HepG2 (cell line): ENCODE data around the gene FLYWCH1. TPM values are rescaled to one million over a fixed set of nuclear protein-coding genes. Genes with fewer than 3 reads are reported as not detected.
A peak's percentile ranks its signal among the peaks of the same experiment; 100 is the strongest.

ENCODE experiments used
- EHMT2 ChIP-seq: fragments of 200-600 bp; sonication (generic); IDR thresholded peaks from 2 replicates; pipeline ENCODE4 v1.7.0; 2017; ENCODE audit warnings: antibody characterized with exemption, low read depth, low read length, borderline replicate concordance
- ELF4 ChIP-seq: sonication (generic); formaldehyde crosslinking; IDR thresholded peaks from 2 replicates; pipeline ENCODE4 v1.5.0; 2020; ENCODE audit warnings: missing genetic modification reagents, mild to moderate bottlenecking, moderate library complexity, borderline replicate concordance
- GFI1 ChIP-seq: sonication (generic); formaldehyde crosslinking; IDR thresholded peaks from 2 replicates; pipeline ENCODE4 v1.5.0; 2020; ENCODE audit warnings: missing genetic modification reagents, mild to moderate bottlenecking, borderline replicate concordance
- HINFP ChIP-seq: sonication (generic); formaldehyde crosslinking; IDR thresholded peaks from 2 replicates; pipeline ENCODE4 v1.4.0; 2020; ENCODE audit warnings: low read depth, mild to moderate bottlenecking, missing genetic modification reagents
- NCOA1 ChIP-seq: sonication (generic); formaldehyde crosslinking; IDR thresholded peaks from 2 replicates; pipeline ENCODE4 v1.9.0; 2021; ENCODE audit warnings: missing genetic modification reagents
- NFYB ChIP-seq: sonication (generic); formaldehyde crosslinking; IDR thresholded peaks from 2 replicates; pipeline ENCODE4 v1.4.0; 2020; ENCODE audit warnings: missing genetic modification reagents
- NR0B2 ChIP-seq: sonication (generic); formaldehyde crosslinking; IDR thresholded peaks from 2 replicates; pipeline ENCODE4 v1.4.0; 2020; ENCODE audit warnings: mild to moderate bottlenecking, missing genetic modification reagents
- PRMT3 ChIP-seq: sonication (generic); formaldehyde crosslinking; IDR thresholded peaks from 2 replicates; pipeline ENCODE4 v1.8.1; 2022; ENCODE audit warnings: low read depth, mild to moderate bottlenecking, moderate library complexity, missing genetic modification reagents, borderline replicate concordance
- ZNF282 ChIP-seq: fragments of 450-650 bp; IDR thresholded peaks from 2 replicates; pipeline ENCODE4 v1.6.1; 2018; ENCODE audit not compliant: partially characterized antibody
- ZNF407 ChIP-seq: sonication (generic); formaldehyde crosslinking; IDR thresholded peaks from one replicate; pipeline ENCODE4 v1.5.1; 2020; ENCODE audit warnings: mild to moderate bottlenecking, missing genetic modification reagents; ENCODE audit errors: not compliant biosample characterization
- ZNF564 ChIP-seq: sonication (generic); formaldehyde crosslinking; IDR thresholded peaks from 2 replicates; pipeline ENCODE4 v1.8.1; 2023; ENCODE audit warnings: mild to moderate bottlenecking, missing genetic modification reagents
- ZNF652 ChIP-seq: IDR thresholded peaks from 2 replicates; pipeline ENCODE4 v1.6.1; 2016; ENCODE audit warnings: low read depth, borderline replicate concordance
- ZNF737 ChIP-seq: sonication (generic); formaldehyde crosslinking; IDR thresholded peaks from 2 replicates; pipeline ENCODE4 v1.5.0; 2020; ENCODE audit warnings: missing genetic modification reagents, mild to moderate bottlenecking, borderline replicate concordance
- ZNF746 ChIP-seq: sonication (generic); formaldehyde crosslinking; IDR thresholded peaks from 2 replicates; pipeline ENCODE4 v1.8.0; 2022; ENCODE audit warnings: mild to moderate bottlenecking, missing genetic modification reagents
- ZNF850 ChIP-seq: sonication (generic); formaldehyde crosslinking; conservative IDR thresholded peaks from 2 replicates; pipeline ENCODE4 v1.9.0; 2021; ENCODE audit warnings: mild to moderate bottlenecking, missing genetic modification reagents
- polyA plus RNA-seq, 8 experiments: library from polyadenylated mRNA; depleted of rRNA in 3 of 8; stranded (reverse) in 7 of 8; unstranded in 1 of 8; fragments of >200 nt; fragmentation: Illumina TruSeq in 4 of 8; extraction: Trizol in 4 of 8; gene quantifications; 2 replicates each; pipeline versions ENCODE4 v1.2.1 to v1.2.3, GENCODE V29; 2011 to 2016; ENCODE audit warnings: low read depth in 4 of 8, missing spikeins in 1 of 8, mixed read lengths in 1 of 8; ENCODE audit not compliant: insufficient read depth in 1 of 8
- total RNA-seq, 5 experiments: library from RNA; depleted of rRNA; stranded (reverse); fragments of >200 nt; fragmentation: Illumina TruSeq; extraction: Trizol; gene quantifications; 2 replicates each; pipeline ENCODE4 v1.2.3, GENCODE V29; 2016; ENCODE audit warnings: low read depth in 1 of 5
- TF ChIP-seq, protein P1 (sequence below), 2 experiments: sonication (generic) in 1 of 2; formaldehyde crosslinking in 1 of 2; IDR thresholded peaks; 2 replicates each; pipeline versions ENCODE4 v1.5.1 to v1.6.1; 2011 to 2020; ENCODE audit warnings: borderline replicate concordance in 1 of 2, low read depth in 1 of 2, low read length in 1 of 2, mild to moderate bottlenecking in 1 of 2, missing genetic modification reagents in 1 of 2, moderate library complexity in 1 of 2

FLYWCH1 gene
- total and polyA plus RNA-seq, 2 of the 13 experiments (the other 11 are each of a cell fraction or from before 2014, with no cell fraction given), result 7.3 to 12.4 TPM

GRCh38 chr16:2911638-2912329, at the start of gene FLYWCH1 (continued):
- no peak for TF ChIP-seq ZNF746 (CRISPR knock-in tag)
- TF ChIP-seq EHMT2, result no peak
- TF ChIP-seq ZNF850 (CRISPR knock-in tag), result no peak
- no peak for TF ChIP-seq ZNF407 (CRISPR knock-in tag)
- no peak for TF ChIP-seq NR0B2 (CRISPR knock-in tag)
- TF ChIP-seq NCOA1 (CRISPR knock-in tag), result no peak
- TF ChIP-seq NFYB (CRISPR knock-in tag), result peak; percentile 78
- no peak for TF ChIP-seq ELF4 (CRISPR knock-in tag)
- no peak for TF ChIP-seq GFI1 (CRISPR knock-in tag)
- no peak for TF ChIP-seq ZNF737 (CRISPR knock-in tag)
- TF ChIP-seq ZNF282, result no peak
- TF ChIP-seq HINFP (CRISPR knock-in tag), result no peak
- TF ChIP-seq PRMT3, result no peak
- TF ChIP-seq ZNF564 (CRISPR knock-in tag), result no peak; the same call in 1 of the 2 replicates
- no peak for TF ChIP-seq ZNF652 (CRISPR knock-in tag)
- TF ChIP-seq, protein P1, sequence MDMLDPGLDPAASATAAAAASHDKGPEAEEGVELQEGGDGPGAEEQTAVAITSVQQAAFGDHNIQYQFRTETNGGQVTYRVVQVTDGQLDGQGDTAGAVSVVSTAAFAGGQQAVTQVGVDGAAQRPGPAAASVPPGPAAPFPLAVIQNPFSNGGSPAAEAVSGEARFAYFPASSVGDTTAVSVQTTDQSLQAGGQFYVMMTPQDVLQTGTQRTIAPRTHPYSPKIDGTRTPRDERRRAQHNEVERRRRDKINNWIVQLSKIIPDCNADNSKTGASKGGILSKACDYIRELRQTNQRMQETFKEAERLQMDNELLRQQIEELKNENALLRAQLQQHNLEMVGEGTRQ (IDR thresholded peaks at IDR 0.05; ENCODE audit: low read depth, low read length), result no peak
- TF ChIP-seq, protein P1 (CRISPR knock-in tag; IDR thresholded peaks at IDR 0.05; ENCODE audit: borderline replicate concordance), result no peak
